NCI-H524 (cell line): Measurements from ENCODE around the gene LMO2.

Experiments
- DNase-seq, 2 experiments: peaks; one replicate each; lab custom pipeline; 2025; lab: John Stamatoyannopoulos, UW

Gene LMO2

DNA sequence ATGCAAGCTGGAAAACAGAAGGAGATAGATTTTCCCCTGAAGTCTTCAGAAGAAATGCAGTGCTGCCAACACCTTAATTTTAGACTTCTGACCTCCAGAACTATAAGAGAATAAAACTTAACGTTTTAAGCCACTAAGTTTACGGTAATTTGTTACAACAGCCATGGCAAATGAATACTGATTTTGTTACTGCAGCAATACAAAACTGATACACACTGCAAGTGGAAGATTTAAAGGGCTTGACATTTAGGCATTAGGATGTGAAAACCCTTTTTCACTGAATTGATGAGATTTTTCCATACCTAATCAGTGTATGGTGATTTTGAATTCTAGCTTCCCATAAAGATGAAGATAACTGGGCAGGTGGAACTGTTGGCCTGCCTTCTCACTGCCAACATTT is 22.1 kb upstream of the LMO2 start:
- no peak for DNase-seq

DNA sequence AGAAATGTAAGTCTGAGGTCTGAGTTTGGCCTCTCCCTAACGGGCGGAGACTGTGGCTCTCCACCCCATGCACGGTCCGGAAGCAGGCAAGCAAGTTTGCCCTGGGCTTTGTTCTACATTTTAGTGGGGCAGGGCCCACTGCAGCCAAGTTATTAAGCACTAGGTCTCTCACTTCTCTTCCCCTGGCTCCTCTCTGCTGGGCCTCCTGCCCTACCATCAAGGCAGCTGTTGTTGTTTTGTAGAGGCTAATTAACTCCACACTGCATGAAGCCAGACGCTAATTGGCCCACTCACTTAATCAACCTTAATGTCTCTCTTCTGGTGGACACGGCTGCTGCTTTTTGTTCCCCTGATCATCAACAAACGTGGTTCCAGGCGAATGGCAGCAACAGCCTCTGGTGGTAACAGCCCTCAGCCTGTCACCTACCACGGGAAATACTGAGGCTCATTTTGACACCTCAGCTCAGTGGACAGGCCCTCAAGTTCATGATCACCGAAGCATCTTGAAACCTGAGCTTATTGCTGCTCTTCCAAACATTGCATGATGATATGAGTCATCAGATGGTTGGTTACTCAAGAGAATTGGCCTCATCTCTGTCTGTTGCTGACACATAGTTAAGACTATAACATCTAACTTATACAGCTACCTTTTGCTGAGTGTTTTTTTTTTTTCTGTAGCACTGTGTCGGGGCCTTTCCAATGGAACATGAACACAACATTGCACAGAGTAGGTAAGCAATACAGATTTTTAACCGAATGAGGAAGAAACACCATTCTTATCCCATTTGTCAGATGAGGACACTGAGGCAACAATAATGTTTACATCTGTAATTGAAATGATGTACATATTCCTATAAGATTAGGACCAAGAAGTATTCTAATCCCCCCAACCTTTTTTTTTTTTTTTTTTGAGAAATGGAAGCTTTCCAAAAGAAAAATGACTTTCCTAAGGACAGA is 20.8 kb upstream of the LMO2 start:
- peak; percentile 59 to 67 for DNase-seq

DNA sequence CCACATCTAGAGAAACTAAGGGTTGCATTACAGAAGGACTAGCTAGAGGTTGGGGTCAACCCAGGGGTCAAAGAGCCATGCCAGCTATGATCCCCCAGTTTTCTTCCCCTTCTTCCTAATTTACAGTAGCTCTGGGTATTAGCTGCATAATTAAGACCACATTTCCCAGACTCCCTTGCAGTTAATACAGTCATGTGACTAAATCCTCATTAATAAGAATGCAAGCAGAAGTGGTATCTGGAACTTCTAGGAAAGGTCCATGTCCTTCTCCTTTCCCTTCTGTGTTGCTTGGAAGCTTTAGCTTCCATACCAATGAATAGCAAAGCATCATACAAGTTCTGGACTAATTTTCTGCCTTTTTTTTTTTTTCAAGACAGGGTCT is 19.1 kb upstream of the LMO2 start:
- DNase-seq: no peak

DNA sequence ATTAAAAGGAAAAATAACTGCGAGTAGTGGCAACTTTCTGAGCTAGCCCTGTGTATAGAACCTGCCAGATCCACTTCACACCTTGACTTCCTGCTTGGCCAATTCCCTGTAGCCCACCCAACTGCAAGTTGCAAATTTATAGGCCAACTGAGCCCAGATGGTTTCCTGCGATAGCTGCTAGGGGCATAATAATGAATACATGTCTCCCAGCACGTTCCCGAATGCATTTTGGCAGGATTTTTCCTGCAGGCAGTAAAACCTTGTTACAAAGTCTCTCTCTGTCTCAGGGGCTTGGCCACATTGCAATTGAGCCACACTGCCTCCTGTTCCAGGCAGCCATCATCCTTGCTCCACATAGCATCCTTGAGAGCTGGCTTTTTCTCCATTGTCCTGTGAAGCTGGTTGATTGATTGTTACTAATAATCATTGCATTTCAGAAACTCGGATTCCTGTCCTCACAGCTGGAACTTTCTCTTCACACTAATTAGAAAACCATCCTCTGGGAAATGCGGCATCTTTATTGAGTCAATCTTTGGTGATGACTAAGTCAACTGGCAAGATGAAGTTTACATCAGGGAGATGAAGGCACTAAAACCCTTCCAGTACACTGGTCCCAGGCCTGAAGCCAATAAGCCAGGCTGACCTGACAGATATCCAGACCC is 18.6 kb upstream of the LMO2 start:
- DNase-seq: no peak

DNA sequence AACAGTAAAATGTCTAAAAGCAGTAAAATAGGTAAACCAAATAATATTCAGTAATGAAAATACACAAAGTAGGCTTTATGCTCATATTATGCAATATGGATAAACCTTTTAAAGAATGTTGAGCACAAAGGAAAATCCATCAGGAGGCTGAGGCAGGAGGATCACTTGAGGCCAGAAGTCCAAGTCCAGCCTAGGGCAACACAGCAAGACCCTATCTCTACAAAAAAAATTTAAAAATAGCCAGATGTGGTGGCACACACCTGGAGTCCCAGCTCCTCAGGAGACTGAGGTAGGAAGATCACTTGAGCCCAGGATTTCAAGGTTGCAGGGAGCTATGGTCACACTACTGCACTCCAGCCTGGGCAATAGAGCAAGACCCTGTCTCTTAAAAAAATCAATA is 17.7 kb upstream of the LMO2 start:
- no peak for DNase-seq

DNA sequence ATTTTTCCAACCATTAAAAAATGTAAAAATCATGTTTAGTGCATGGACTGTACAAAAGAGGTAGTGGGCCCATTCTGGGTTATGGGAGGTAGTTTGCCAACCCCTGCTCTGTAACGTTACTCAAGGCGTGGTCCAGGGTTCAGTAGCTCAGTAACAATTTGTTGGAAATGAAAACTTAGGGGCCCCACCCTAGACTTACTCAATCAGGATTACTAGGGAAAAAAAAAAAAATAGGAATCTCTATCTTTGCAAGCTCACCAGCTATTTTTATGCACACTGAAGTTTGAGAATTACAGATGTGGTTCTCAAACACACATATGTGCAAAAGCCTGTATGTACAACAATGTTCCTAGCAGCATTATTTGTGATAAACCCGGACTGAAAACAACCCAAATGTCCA is 17.3 kb upstream of the LMO2 start:
- DNase-seq: no peak

DNA sequence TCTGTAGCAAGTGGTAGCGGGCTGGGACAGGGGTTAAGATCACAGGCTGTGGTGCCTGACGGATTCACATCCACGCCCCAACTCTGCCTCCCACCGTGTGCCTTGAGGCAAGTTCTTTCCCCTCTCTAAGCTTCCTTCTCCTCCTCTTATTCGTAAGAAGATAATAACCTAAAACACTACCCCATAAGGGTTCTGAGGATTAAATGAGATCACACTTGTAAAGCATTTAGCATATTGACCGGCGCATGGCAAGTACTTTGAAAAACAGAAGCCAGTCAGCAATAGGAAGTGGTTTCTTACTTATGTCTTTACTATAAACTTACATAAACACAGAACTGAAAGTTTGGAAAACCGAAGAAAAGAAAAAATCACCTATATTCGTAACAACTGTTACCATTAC is 15.5 kb upstream of the LMO2 start:
- DNase-seq: peak; percentile 44 to 82

DNA sequence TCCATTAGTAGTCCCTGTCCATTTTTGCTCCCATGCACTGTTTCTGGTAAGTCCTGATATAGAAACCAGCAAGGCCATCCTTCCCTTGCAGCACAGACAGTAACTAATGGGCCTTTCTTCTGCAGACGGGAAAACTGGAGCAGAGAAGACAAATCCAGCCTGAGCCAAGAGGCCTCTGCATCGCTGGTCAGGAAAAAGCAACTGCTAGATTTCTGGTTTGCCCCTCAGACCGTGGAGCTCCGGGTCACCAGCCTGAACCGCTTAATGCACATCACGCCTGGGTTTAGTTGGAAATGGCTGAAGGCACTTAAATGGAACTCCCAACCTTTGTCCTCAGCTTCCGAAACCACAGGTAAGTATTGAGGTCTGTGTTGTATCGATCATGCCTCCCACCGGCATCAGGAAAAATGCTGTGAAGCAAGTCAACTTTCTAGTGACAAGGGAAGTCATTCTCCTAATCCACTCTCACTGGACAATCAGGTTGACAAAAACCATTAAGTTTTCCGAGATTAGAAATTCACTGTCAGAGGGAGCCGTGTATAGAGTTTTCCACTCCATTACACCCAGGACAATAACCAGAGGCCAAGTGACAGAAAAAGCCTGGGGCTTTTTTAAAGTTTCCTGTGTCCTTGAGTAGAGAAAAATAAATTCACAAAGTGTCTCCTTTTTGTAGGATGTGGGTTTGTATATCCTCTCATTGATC is 14.8 kb upstream of the LMO2 start:
- no peak for DNase-seq

DNA sequence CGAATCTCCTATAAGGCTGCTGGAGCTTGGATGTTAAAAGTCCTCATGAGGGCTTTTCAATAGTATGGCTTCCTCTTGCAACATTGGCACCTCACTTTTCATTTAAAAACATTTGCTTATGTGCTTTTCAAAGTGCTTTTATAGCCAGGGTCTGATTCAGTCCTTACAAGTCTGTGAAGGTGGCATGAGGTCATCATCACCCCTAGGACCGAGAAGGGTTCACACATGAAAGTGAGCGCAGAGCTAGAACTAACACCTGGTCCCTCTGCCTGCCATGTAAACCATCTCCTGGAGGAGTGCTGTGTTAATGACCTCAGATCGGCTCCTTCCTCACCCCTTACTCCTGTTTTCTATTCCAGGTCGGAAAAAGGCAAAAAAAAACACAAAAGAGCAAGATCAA is 12.2 kb upstream of the LMO2 start:
- no peak for DNase-seq

DNA sequence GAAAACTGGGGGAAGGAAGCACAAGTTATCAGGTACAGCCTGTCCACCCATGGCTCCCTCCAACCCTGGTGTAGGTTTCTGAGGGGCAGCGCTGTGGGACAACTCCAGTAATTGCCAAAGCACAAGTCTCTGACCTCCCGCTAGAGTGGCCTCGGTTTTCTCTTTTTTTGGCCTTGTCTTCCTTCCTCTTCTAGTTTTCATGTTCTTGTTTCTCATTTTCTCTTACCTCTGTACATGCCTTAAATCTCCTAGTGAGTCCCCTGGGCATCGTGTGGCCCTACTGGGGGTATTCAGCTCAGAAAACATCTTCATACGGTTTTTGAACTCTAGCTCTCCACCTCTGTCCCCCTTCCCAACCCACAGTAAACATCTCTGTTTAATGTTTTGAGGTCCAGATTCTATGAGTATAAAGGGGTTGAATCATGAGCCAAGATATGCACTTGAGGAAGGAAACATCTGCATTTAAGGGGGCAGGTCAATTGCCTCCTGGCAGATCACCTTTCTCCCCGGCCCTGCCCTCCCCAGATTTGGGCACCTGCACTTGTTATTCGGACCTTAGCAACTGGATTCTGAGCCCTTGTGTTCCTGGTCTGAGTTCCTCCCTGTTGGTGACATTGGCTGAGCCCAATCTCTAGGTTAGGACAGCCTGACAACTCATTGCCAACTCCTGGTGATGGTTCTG is 8.4 kb upstream of the LMO2 start:
- no peak for DNase-seq

DNA sequence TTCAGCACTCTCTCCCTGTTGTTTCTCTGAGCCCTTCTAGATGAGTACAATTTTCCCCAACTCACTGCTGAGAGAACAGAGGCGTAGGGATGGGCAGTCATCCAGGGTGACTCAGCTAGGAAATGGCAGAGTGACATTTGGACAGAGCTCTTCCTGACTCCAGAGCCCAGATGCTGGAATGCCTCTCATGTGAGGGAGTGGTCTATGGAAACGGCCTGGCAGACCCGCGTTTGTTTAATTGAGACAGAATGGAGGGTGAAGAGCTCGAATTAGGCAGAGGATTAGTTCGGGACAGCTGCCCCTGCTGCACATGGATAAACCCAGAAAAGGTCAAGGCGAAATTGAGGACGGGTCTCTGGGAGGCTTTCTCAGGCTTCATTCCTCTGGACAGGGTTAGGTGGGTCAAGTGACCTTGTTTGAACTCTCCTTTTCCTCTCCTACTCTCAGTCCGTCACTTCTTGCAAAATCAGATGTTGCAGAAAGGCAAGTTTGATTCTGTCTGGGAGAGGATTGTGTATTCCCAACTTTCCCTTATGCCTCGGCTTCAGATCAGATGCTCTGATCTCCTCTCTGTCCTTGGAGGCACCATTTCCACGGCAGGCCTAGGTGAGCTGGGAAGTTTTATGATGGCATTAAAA is 7.6 kb upstream of the LMO2 start:
- DNase-seq: peak; percentile 95 to 96

DNA sequence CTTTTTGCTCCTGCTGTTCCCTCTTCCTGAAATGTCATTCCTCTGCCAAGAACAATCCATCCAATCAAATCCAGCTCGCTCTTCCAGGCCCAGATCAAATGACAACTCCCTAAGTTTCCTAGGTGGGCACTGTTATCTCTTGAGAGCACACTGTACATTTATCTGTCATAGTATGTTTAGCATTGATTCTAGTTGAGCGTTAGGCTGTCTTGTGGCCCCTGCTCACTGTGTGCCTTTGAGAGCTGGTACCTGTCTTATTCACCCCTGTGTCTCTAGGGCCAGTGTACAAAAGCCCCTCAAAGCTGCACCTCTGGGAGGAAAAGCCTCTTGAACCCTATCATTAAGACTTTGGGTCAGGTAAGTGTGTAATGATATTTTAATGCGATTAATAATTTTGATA is 7.1 kb upstream of the LMO2 start:
- DNase-seq: no peak

DNA sequence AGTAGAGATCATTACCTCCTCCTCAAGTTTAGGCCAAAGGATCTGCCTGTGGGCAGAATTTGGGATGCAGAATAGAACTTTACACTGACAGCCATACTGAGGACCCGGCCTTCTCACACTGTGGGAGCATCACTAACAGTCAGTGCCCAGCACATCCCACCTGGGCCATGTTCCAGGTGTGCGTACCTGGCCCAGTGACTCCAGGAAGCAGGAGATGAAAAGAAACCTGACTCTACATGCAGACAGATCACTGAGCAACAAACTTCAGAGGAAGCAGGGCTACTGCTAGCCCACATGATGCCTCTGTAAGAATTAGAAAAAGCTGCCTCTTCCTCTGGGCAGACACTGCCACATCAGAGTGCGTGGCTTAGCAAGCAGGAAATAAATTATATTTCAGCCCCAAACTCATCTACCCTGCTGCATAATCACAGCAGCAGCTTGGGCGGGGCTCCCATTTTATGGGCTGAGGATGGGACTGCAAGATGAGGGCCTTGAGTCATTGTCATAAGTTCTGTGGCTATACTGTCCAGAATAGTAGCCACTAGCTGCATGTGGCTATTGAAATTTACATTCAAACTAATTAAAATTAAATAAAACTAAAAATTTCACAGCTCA is 6.0 kb upstream of the LMO2 start:
- DNase-seq: no peak

DNA sequence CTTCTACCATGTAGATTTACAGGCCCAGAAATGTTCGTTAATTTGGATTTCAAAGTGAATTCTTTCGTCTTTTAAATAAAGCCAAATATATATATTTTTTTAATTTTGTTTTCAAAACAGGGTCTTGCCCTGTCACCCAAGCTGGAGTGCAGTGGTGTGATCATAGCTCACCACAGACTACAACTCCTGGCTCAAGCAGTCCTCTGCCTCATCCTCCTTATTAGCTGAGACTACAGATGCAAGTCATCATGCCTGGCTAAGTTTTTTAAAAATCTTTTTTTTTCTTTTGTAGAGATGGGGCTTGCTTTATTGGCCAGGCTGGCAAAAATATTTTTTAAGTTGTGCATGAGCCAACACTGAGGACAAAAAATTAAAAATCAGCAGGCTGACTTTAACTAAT is 5.0 kb upstream of the LMO2 start:
- no peak for DNase-seq

DNA sequence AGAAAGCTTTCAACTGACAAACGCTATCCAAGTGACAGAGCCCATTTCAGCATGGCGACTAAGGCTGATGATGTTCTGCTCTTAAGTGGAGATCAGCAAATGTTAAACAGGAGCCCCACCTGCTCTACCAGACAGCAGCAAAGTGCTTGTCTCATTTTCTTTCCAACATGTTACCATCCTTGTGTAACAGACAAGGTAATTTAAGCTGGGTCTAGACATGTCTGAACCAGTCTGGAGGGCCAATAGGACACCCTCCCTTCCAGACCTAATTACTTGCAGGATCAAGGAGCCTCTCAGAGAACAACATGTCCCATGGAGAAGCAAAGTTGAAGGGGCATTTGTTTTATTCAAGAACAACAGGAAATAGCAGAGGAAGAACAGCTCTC is 3.9 kb upstream of the LMO2 start:
- peak; percentile 88 to 96 for DNase-seq

DNA sequence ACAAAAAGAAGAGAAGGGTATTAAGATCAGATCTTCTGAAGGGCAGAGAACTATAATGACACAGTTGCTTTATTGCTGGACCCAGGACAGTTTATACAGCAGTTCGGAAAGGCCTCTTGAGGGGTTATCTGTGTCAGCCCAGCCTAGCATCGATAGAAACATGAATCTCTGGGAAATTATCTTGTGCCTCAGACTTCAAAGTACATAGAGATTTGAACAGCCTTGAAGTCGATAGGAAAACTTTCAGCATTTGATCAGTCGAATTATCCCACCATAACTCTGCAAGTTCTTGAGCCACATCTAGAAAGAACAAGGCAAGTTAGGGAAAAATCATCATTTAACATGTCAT is 2.5 kb upstream of the LMO2 start:
- no peak for DNase-seq

DNA sequence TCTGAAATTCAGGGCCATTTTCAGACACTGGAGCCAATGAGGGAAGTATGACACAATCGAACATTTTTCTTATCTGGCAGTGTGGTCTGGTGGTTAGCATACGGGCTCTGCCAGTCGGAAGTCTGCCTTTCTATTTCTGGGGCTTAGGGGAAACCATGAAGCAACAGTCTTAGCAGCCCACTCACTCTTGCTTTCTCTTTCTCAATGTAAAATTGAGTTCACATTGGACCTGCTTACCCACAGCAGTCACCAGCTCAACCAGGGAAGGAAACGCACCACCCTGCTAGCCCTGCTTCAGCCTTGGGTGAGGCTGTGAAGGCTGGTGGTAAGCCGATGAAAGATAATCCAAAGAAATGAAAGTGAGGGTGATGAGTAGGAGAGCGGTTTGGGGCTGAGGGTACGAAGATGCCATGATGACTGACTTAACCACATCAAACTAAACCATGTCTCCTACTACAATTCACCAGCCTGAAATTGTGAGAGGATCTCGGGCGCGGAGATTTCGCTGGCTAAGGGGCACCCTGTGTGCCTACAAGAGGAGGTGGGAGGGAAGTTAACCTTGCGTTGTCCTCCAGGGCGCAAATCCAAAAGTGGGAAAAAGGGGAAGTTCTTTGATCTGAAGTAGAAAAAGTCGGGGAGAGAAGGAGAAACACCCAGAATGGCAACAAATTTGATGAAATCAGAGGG is 2.0 kb upstream of the LMO2 start:
- no peak for DNase-seq

DNA sequence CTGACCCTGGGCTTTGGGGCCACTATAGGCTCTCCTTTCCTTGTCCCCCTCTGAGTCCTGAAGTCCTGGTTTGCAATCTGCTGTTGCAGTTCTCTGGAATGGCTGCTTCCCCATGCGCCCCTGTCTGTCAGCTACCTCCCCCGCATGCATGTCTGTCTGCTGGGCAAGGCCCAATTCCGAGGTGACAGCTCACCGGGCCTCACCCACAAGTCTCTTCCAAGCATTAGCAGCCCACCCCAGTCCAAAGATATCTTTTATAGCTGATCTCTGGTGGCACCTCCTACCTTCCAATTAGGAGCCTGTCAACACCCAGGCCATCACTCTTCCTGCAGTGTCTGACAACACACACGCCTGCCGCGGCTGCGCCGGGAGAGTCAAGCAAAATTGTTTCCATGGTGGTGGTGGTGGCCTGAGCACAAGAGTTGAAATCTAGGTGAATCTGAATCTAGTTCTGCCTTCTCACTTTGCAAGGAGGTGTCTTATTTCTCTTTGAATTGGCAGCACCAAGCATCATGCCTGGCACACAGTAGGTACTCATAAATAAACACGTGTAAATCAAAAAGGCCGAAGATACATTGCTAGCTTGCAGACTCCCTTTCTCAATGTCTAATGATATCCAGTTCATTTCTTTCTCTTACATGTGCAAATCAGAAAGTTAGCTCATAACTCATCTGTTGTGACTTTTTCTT is 1.2 kb upstream of the LMO2 start:
- DNase-seq: no peak

DNA sequence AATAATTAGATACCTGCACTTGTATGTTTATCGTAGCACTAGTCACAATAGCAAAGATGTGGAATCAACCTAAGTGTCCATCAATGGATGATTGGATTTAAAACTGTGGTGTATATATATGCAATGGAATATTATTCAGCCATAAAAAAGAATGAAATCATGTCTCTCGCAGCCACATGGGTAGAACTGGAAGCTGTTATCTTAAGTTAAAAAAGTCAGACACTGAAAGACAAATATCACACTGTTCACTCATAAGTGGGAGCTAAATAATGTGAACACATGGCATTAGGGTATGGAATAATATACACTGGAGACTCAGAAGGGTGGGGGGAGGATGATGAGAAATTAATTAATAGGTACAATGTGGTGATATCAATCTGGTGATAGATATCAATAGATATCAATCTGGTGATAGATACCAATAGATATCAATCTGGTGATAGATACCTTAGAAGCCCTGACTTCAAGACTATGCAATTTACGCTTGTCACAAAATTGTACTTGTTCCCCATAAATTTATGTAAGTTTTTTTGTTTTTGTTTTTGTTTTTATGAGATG is 2.0 kb downstream of the LMO2 start:
- DNase-seq: no peak

DNA sequence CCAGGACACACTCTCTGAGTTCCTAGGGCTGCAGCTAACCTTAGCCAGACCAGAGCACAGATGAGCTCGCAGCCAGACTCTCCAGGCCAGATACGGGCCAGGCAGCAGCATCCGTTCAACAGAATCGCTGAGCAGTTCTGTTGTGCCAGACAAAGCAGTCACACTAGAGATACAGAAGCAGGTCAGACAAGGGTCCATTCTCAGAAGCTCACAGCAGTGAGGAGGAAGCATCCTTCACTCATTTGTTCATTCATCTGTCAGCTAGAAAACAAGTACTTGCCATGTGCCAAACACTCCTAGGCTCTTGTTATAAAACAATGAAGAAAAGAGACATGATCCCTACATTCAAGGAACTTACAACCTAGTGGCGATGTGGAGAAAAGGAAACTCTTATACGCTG is 2.6 kb downstream of the LMO2 start:
- no peak for DNase-seq
